Breast epithelium (tissue), 3 donors: Measurements from ENCODE around the gene UPP1.

Experiments used
- POLR2A ChIP-seq: fragments of 450-650 bp; IDR thresholded peaks from one replicate; pipeline ENCODE4 v1.6.1; 2016; ENCODE audit warnings: antibody characterized with exemption, mild to moderate bottlenecking, moderate library complexity
- TF ChIP-seq, protein P1 (sequence below), 3 donors: fragments of 450-650 bp; IDR thresholded peaks; one replicate each; pipeline ENCODE4 v1.5.1; 2016 to 2017; ENCODE audit warnings: antibody characterized with exemption in 3 of 3, mild to moderate bottlenecking in 3 of 3, moderate library complexity in 3 of 3

DNA sequence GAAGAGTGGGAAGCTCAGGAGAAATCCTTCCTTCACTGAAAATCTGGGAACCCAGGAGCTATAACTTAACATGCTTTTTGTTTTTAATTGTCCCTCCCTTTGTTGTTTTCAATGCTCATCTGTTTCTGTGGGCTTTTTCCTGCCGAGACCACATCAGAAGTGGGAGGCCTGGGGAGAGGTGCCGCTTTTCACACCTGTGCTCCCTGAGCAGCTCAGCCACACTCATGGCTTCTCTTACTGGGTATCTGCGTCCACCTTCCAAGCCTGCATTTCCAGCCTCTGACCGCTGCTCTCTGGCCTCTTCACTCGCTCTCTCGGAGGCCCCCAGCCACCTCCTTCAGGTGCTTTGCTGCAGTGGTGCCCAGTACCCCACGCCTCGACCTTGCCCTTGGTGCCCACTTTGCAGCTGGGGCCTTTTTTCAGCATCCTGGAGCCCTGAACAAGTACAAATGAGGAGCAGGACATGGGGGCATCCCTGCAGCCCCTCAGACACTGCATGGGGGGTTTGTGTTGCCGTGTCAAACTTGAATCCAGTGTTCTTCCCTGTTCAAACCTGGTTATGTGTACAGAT is 43.8 kb upstream of the UPP1 start:
- TF ChIP-seq, protein P1, sequence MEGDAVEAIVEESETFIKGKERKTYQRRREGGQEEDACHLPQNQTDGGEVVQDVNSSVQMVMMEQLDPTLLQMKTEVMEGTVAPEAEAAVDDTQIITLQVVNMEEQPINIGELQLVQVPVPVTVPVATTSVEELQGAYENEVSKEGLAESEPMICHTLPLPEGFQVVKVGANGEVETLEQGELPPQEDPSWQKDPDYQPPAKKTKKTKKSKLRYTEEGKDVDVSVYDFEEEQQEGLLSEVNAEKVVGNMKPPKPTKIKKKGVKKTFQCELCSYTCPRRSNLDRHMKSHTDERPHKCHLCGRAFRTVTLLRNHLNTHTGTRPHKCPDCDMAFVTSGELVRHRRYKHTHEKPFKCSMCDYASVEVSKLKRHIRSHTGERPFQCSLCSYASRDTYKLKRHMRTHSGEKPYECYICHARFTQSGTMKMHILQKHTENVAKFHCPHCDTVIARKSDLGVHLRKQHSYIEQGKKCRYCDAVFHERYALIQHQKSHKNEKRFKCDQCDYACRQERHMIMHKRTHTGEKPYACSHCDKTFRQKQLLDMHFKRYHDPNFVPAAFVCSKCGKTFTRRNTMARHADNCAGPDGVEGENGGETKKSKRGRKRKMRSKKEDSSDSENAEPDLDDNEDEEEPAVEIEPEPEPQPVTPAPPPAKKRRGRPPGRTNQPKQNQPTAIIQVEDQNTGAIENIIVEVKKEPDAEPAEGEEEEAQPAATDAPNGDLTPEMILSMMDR (IDR thresholded peaks at IDR 0.05), result no peak
- no peak for TF ChIP-seq POLR2A
